GM12891 (cell line): ENCODE data around the gene ITFG1.

Experiments used
- PAX5 ChIP-seq: IDR thresholded peaks from 2 replicates; pipeline ENCODE4 v1.6.1; 2011; ENCODE audit warnings: low read length, moderate library complexity, mild to moderate bottlenecking; ENCODE audit not compliant: insufficient read depth, severe bottlenecking
- POLR2A ChIP-seq: IDR thresholded peaks from 2 replicates; pipeline ENCODE4 v1.6.1; 2011; ENCODE audit warnings: low read depth, low read length, control low read depth
- POLR2AphosphoS5 ChIP-seq: IDR thresholded peaks from 2 replicates; pipeline ENCODE4 v1.6.1; 2011; ENCODE audit warnings: low read depth, low read length, control low read depth
- POU2F2 ChIP-seq: IDR thresholded peaks from 2 replicates; pipeline ENCODE4 v1.6.1; 2011; ENCODE audit warnings: low read depth, mild to moderate bottlenecking, control low read depth, low read length, moderate library complexity
- SPI1 ChIP-seq: IDR thresholded peaks from 2 replicates; pipeline ENCODE4 v1.6.1; 2011; ENCODE audit warnings: low read depth, low read length, control low read depth
- TAF1 ChIP-seq: IDR thresholded peaks from 2 replicates; pipeline ENCODE4 v1.6.1; 2011; ENCODE audit warnings: low read depth, low read length, control low read depth

GRCh38 chr16:47395733-47396498, 64.9 kb downstream of the ITFG1 start:
- TF ChIP-seq POLR2AphosphoS5 (no peak), POLR2A (no peak), SPI1 (no peak), TAF1 (no peak), POU2F2 (no peak), PAX5 (no peak)
